NB4 (cell line): ENCODE measurements around the gene NDUFAF7.
A peak's percentile ranks its signal among the peaks of the same experiment; 100 is the strongest.

Experiments
- CTCF ChIP-seq: IDR thresholded peaks from one replicate; pipeline ENCODE4 v1.5.1; 2012; ENCODE audit warnings: low read depth, low read length
- MAX ChIP-seq: IDR thresholded peaks from 2 replicates; pipeline ENCODE4 v1.6.1; 2011; ENCODE audit warnings: low read depth, low read length
- MYC ChIP-seq: IDR thresholded peaks from 2 replicates; pipeline ENCODE4 v1.6.1; 2011; ENCODE audit warnings: low read depth, low read length
- POLR2A ChIP-seq: IDR thresholded peaks from 2 replicates; pipeline ENCODE4 v1.6.1; 2011; ENCODE audit warnings: mild to moderate bottlenecking; ENCODE audit not compliant: insufficient read length; ENCODE audit errors: extremely low read depth

GRCh38 chr2:37231241-37232130 is at the start of gene NDUFAF7, which contains the start of gene CEBPZ:
- TF ChIP-seq POLR2A (peak; percentile 94), CTCF (no peak), MAX (peak; percentile 22; the same call in 1 of the 2 replicates), MYC (peak; percentile 84)
